Middle frontal gyrus (tissue), 1 donor: ENCODE results near the gene KLF18.
"Not testable (repeated sequence)": the region's sequence is repeated elsewhere in the genome, so short reads cannot be mapped to it uniquely, and the experiment has no call there.

Experiments used
- DNase-seq: peaks from one replicate; pipeline ENCODE4 v3.0.0-alpha.2; 2015; ENCODE audit warnings: low spot score; ENCODE audit errors: extremely low spot score

KLF18 gene

DNA sequence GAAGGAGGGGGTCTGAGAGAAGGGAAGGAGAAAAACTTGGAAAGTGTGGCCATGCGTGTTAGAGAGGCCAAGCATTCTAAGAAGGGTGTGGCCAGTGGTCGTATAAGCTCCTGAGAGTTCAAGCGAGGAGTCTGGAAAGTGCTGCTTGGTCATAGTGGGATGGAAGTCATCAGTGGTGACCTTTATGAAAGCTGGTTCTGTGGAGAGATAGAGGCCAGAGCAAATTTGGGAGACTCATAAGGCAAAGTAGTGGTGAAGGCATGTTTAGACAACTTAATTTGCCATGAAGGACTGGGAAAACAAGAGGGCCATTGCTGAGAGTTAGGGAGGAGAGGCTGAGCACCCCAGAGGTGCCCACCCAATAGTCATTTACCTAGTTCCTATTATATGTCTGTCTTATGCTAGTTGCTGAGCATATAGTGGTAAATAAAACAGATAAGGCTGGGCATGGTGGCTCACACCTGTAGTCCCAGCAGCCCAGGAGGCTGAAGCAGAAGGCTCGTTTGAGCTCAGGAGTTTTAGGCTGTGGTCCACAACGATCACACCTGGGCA, 21.0 kb downstream of the KLF18 start:
- DNase-seq, result no peak

DNA sequence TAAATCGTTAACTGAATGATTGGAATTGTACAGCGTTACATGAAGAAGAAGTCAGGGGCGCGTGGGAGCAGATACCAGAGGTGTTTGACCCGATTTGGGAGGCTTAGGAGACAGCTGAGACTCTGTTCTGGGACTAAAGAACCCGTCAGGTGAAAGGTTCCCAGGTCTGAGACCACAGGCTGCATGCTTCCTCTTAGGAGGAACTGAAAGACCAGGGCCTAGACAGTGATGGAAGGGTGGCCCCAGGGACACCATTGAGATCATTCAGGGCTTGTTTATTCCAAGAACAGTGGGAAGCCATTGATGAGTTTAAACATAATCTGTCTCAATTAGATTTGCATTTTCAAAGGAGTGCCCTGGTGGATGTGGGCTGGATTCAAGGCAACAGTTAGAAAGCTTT, 21.9 kb downstream of the KLF18 start:
- DNase-seq, result no peak

DNA sequence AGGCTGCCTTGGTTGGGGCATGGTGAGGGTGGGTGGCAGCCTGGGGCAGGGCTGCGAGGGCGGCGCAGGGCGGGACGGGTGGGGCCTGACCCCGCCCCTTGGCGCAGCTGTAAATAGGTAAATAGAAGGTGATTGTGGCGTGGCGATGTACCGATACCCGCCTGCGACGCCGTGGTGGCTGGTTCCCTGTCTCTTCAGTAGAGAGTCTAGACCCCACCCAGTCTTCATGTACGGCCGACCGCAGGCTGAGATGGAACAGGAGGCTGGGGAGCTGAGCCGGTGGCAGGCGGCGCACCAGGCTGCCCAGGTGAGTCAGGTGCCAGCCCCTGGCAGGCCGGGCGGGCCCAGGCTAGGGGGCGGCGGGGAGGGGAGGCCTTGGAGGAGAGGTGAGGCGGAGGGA, 22.7 kb downstream of the KLF18 start, which contains the start of gene KLF17:
Gene KLF17 (plus strand): TSS at position 140 of the 400 bp plus-strand sequence. CDS start 87 bp downstream, at position 227.
- DNase-seq, result no peak

- DNase-seq, result not testable (repeated sequence)
Observed at GRCh38 chr1:44117272-44117671, 24.2 kb downstream of the KLF18 start.

GRCh38 chr1:44114098-44114497, 27.3 kb downstream of the KLF18 start:
- DNase-seq, result no peak

- DNase-seq, result no peak
Observed at GRCh38 chr1:44113095-44113609, 28.3 kb downstream of the KLF18 start.

GRCh38 chr1:44112486-44112885, 28.9 kb downstream of the KLF18 start:
- DNase-seq, result no peak

DNA sequence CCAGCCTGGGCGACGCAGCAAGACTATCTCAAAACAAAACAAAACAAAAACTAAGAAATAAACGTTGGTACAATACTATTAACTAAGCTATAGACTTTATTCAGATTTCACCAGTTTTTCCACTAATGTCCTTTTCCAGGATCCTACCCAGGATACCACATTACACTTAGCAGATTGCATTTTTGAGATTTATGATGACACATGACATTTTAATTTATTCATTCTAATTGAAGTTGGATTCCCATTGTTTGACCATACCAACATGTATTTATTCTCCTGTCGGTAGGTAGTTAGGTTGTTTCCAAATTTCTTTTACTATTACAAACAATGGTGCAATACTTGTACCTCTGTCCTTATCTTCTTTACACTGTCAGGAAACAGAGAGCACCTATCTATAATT, 29.6 kb downstream of the KLF18 start:
- no peak for DNase-seq

DNA sequence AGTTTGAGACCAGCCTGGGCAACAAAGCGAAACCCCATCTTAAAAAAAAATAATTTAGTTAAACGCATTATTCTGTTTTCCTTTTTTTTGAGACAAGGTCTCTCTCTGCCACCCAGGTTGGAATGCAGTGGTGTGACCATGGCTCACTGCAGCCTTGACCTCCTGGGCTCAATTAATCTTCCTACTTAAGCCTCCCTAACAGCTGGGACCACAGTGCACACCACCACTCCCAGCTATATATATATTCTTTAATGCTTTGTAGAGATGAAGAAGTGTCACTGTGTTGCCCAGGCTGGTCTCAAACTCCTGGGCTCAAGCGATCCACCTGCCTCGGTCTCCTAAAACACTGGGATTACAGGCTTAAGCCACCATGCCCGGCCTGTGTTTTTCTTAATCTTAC, 30.5 kb downstream of the KLF18 start:
- no peak for DNase-seq

DNA sequence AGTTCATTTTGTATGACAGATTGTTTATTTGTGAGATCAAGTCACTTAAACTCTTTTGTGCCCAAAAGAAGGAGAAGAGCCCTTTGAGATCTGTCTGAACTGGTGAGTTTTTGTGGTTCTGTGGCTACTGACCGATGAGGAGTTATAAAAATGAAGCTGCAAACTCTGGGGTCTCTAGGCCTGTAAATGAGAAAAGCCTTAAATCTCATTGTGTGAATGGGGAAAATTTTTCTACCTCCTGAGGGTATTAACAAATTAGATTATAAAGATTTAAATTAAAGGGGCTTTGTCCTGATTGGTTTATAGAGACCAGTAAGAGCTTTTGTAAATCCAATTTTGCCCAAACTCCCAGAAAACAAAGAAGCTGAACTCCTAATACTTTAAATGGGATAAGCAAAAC, 32.5 kb downstream of the KLF18 start:
- no peak for DNase-seq

GRCh38 chr1:44108241-44108640, 33.2 kb downstream of the KLF18 start:
- DNase-seq, result no peak

DNA sequence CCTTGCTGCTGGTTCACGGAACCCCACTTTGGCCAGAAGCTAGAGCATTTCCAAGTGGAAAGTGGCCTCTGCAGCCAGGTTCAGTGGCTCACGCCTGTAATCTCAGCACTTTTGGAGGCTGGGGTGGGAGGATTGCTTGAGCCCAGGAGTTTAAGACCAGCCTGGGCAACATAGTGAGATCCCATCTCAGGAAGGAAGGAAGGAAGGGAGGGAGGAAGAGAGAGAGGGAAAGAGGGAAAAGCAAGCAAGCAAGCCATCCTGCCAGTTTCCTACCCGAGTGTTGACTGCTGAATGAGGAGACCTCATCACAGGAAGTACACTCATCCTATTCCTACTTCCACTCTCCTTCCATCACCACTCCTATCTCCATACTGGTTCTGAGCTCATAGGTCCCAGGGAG, 35.6 kb downstream of the KLF18 start:
- no peak for DNase-seq

DNA sequence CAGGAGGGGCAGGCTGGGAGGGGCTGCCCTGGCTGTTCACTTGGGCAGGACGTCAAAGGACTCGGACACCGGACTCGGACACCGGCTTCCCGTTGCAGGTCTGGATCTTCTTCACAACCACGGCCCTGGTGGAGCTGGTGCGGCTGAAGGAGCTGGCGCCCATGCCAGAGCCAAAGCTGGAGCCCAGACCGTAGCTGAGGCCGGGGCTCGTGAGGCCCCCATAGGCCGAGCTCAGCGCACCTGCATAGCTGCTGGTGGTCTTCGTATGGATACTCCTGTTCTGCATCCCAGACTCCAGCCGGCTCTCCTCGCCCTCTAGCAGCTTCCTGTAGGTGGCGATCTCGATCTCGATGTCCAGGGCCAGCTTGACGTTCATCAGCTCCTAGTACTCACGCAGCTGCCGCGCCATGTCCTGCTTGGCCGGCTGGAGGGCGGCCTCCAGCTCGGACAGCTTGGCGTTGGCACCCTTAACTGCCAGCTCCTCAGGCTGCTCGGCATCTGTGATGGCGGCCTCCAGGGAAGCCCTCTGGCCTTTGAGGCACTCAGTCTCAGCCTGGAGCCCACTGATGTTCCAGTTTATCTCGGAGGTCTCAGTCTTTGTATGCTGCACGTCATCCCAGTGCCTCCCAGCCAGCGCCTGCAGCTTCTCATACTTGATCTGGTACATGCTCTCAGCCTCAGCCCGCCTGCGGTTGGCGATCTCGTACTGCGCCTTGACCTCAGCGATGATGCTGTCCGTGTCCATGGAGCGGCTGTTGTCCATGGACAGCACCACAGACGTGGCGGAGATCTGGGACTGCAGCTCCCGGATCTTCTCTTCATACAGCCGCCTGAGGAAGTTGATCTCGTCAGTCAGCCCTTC, 37.9 kb downstream of the KLF18 start:
- no peak for DNase-seq

GRCh38 chr1:44101328-44101727, 40.1 kb downstream of the KLF18 start:
- no peak for DNase-seq

DNA sequence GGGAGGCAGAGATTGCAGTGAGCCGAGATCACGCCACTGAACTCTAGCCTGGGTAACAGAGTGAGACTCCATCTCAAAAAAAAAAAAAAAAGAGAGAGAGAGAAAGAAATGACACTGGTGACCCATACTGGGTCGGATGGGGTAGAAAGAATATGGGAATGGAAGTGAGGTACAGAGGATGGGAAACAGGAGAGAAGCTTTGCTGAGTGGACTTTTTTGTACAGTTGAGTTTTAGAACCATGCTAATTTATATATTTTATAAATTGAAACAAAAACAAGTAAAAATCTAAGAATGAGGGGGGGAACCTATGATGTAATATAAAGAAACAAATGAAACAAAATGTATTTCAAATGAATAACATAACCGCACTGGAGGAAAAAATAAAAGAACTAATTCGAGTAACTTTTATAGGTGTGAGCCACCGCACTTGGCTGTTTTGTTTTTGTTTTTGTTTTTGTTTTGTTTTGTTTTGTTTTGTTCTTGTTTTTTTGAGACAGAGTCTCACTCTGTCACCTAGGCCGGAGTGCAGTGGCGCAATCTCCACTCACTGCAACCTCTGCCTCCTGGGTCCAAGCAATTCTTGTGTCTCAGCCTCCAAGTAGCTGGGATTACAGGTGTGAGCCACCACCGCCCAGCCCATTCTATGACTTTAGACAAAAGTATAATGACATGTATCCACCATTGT, 41.1 kb downstream of the KLF18 start:
- no peak for DNase-seq

GRCh38 chr1:44094047-44094446, 47.4 kb downstream of the KLF18 start:
- no peak for DNase-seq

DNA sequence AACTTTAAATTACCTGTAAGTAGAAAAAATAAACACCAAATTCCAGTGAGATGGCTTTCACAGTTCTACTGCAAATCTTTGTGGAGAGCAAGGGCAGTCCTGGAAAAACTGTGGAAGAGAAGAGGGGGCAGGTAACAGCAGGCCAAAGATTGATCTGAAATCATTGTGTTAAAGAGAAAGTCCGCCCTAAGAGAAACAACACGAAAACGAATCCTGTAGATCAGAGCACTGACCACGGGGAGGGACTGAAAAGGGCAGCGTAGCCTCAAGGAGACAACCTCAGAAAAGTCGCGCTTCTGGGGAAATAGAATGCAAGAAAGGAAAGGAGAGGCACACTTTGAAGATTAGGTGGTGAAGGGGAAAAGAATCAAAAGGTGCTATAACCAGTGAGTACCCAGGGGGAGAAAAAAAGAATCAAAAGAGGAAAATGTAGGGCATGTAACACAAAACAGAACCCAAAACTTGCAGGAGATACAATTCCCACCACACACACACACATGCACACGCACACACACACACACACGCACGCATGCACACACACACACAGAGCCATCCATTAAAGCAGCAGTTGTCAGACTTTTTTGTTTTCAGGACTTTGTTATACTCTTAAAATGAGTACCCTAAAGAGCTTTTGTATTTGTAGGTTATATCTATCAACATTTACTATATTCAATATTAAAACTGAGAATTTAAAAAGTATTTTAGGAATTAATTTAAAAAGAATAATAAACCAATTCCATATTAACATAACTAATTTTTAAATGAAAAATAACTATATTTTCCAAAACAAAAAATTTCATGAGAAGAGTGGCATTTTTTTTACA, 50.8 kb downstream of the KLF18 start:
- no peak for DNase-seq

DNA sequence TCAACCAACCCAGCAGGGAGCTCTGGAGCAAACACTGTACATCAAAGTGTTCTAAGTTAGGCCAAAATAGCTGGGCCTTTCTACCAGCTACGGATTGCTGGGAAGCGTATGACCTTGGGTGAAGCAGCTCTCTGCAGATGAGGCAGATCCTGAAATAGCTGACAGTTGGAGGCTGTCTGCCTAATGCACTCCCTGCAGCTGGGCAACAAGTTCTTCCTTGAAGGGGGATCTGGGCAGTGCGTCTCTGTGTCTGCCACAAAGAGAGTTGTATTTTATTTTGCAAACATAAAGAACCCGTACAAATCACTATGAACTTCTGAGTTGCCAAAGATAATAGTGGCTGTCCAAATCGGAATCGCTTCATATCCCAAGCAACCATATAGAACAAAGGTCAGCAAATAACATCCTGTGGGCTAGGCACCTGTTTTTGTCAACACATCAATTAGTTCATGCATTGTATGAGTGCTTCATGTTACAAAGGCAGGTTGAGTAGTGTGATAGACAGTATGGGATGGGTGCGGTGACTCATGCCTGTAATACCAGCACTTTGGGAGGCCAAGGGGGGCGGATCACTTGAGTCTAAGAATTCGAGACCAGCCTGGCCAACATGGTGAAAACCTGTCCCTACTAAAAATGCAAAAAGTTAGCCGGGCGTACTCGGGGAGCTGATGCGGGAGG, 51.9 kb downstream of the KLF18 start:
- no peak for DNase-seq
